GM21447 (cell line): ENCODE measurements around the gene DIPK1C.

Experiments
- ATAC-seq: cut with Tn5 transposase; IDR thresholded peaks from one replicate; pipeline ENCODE4 v1.9.1; 2021; ENCODE audit not compliant: unreplicated experiment

DIPK1C gene

DNA sequence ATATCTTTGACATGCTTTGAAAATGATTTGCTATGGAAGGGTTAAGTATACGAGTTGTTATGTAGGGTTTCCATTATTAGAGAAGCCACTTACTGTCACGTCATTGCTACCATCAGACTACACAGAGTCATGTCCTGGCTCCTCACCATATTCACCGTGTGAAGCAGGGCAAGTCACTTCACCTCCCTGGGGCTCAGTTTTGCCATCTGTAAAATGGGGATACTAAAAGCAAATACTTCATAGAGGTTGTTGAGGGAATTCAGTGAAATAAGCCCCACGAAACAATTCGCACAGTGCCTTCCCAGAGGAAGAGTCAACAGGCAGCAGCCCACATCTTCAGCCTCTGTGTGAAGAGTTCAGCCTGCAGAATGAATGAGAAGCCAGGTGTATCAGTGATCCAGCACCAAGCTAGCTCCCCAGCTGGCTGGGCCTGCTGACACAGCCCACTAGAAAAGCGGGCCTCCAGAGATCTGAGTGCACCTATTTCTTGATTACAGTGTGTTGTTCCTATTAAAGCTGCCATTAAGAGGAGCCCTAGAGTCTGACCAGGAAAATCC lies 3.4 kb downstream of the DIPK1C start:
- no peak for ATAC-seq

DNA sequence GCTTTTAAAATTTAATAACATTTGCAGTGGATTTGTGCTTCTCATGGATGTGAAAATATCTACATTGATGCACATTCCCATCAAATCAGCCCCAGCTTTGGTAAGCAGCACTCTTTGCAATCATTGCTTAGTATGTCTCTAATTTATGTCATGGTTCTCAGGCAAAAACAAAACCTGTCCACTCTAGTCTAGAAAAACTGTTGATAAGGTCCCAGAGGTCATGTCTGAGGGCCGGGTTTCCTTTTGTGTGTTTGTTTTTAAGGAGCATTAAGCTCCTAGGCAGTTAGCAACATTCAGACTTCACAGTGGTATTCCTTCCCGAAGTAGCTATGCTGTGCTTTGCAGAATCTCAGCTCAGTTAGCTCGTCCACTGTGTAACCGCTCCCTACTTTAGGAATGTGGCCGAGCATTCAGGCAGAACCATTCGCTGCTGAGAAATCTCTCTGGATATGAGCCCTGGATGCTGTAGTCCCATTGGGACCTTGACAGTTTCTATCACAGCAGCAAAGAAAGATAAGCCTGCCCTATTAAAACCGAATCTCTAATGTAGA lies 4.0 kb downstream of the DIPK1C start:
- no peak for ATAC-seq

DNA sequence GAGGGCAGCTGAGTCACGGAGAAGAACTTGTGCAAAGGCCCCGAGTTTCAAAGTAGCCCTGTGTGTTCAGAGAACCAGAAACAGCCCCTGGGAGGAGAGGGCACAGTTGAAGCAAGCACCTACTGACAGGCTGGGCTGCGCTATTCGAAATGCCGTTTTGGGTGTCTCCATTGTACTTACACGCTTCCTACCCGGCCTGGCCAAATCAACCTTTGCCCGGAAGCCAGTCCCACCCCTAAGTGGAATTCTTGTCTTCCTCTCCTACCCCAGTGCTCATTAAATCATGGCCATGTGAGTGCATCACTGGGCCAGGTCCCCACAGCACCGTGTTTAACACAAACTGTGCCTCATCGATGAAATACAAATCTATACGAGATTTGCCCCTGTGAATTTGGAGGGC lies 6.0 kb downstream of the DIPK1C start:
- no peak for ATAC-seq

DNA sequence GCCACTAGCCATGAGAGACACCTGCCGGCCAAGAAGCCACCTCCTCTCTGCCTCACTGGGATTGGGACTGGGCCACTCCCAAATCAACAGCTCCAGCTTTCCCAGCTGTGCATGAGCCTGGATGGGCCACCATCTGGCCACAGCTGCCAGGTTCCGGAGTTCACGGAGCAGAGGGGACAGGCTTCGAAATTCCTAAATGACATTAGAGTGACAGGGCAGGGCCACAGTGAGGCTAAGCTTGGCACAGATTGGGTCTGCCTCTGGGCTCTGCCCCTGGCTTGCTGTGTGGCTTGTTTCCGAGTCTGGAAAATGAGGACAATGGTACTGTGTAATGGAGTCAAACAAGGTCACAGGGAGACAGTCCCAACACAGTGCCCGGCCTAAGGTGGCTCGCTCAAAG lies 6.5 kb downstream of the DIPK1C start:
- no peak for ATAC-seq

DNA sequence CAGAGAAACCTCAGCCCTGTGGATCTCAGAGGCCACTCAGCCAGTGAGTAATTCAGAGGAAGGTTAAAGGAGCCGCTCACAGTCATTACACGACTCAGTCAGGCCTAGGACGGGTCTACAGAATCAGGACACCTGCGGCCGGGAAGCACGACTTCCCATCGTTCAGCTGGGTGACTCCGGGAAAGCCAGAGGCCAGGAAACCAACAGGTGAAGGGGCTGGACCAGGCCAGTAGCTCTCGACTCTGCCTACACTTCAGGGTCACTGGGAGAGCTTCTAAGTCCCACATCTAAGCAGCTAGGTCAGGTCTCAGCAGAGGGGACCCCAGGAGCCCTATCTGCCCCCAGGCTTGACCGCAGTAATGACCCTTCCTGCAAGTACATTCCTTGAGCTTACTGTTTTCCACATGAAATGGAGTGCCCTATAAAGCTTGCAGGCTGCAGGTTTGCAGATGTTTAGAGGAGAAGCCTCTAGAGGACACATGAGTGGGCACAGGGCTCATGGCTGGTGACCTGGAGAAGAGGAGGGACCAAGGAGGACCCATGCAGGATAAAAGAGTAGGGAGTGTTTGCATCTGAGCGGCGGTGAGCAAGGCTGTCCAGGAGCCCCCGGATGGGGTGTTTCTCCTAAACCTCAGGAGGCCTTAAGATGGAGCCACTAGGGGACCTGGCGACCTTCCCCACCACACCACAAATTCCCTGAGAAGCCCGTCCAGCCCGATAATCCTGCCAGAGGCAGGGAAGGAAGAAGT lies 9.5 kb downstream of the DIPK1C start:
- no peak for ATAC-seq

DNA sequence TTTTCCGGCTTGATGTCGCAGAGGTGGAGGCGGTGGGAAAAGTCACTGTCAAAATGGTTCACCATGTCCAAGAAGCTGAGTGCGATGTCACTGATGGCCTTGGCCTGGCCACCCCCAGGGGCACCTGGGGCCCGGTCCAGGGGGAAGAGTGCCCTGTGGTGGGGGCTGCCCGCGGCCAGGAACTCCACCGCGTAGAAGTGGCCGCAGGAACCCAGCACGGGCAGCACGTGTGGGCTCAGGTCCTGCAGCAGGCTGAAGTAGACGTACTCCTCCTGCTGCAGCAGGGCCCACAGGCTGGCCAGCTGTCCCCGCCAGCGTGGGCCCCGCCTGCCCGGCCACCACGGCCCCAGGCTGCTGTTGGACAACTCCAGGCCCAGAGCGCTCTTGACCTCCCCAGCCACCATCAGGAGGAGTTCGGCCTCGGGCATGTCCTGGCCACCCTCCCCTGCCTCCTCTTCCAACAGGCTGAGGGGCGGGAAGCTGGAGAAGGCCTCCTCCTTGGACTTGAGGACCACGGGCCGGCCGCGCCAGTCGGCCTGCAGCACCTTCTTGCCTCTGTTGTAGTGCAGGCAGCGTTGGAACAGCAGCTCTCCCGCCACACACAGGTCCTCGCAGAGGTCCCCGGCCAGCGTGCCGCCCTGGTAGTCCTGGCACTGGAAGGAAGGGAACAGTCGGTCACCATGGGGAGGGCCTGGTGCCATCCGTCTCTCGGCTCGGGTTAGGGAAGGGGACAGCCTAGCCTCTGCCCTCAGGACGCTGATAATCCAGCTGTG lies 10.3 kb downstream of the DIPK1C start:
- ATAC-seq, result no peak

DNA sequence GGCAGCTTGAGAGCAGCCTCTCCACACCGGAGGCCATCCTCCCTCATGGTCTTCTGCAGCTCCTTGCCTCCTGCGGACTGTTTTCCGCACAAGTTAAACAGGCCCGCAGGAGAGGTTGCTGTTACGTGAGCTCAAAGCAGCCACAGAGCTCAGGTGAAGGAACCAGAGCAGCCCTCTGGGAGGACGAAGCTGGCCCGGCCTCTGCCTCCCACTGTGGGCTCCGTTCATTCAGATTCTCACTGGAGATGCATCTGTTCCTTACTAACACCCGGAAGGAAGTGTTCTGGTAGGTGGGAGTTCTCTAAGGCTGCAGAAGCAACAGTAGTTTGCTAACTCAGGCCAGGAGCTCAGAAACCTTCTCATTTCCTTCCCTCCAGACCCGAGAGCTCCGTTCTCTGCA lies 10.9 kb downstream of the DIPK1C start:
- ATAC-seq, result no peak

DNA sequence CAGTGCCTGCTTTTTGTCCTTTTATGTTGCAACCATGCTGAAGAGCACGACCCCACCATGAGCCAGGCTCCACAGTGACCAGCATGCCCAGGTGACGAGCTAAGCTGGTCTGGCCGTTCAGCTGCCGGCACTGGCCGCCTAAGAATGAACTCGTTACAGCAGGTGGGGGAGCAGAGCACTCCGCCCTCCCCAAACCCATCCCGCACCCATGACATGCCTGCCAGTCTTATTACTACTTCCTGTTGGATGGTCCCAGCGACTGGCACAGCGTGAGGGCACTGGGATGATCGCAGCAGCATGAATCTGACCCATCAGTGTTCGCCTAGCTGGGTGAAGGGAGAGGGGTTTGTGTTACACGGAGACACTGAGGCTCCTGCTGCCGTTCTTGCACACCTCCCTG lies 11.5 kb downstream of the DIPK1C start:
- ATAC-seq, result no peak

DNA sequence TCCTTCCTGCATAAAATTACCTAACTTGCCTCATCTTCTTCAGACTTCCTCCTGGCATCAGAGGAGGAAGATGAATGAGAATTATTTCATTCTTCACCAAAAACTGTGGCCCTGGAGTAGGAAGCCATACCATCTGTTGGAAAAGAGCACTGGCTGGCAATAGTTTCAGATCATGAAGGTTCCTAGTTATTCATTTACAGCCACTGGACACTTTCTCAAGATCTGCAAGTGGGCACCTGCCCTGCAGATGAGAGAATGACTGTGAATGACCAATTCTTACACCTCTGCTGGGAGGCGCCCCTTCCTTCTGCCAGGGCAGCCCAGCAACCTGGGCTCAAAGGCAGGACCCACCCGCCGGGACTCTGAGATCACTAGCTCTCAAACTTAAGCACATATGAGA lies 13.0 kb downstream of the DIPK1C start:
- no peak for ATAC-seq

DNA sequence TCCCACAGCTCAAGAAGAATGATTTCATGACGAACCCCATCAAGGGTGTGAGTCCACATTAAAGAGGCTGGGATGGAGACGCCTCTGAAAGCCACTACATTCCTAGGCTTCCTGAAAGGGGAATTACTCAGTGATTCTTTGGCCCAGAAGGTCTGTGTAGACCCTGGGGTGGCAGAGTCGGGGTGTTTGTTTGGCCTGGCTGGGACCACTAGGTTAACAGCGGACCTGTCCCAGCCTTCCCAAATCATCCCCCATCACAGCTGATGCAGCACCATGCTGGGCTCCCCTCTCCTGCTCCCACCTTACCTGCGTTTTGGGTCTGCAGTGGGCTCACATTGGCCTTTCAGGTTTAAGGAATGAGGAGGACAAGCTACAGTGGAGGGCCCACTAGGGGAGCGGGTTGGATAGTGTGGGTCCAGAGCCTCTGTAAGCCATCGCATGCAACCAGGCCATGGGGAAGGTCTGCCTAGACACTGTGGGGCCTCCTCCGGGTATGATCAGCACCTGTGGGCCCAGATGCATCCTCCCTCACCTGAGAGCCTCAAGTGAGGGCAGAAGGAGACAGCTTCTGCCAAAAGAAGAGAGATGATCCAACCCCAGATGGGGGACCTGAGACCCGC lies 16.2 kb downstream of the DIPK1C start:
- no peak for ATAC-seq

DNA sequence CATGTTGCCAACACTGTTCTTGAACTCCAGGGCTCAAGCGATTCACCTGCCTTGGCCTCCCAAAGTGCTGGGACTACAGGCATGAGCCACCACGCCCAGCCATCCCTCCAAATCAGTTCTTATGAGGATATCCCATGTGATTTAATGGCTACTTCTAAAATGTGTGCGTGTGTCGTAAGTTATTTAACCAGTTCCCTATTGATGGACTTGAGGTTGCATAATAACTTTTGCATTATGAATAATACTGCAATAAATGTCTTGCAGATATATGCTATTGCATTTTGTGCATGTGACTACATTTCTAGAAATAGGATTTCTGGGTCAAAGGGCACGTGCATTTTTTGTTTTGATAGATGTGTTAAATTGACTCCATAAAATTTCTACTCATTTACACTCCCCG lies 19.0 kb downstream of the DIPK1C start:
- ATAC-seq, result no peak

DNA sequence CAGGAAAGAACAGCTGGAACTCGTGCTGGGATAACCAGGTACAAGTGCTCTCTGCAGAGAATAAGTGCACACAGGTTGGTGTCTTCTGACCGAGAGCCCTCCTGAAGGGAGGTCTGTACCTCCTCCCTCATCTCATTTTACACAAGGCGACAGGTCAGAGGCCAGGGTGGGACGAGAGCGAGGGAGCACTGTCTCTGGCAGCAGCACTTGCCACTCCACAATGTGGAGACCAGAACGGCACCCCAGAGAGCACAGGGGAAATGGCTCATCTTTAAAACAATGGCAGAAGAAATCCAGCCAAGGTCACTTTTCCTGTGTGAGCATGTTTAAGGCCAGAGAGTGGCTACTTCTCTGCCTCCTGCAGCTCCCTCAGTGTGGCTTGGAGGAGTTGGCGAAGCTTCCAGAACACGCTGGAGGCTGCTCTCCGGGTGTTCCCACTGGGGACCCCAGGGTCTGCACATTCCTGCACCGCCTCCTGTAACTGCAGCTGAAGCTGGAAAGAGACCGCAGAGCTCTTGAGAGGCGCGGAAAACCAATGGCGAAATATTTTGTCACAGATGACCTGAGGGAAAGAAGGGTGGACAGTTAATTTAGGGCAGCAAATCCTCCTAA lies 20.8 kb downstream of the DIPK1C start:
- ATAC-seq, result no peak

DNA sequence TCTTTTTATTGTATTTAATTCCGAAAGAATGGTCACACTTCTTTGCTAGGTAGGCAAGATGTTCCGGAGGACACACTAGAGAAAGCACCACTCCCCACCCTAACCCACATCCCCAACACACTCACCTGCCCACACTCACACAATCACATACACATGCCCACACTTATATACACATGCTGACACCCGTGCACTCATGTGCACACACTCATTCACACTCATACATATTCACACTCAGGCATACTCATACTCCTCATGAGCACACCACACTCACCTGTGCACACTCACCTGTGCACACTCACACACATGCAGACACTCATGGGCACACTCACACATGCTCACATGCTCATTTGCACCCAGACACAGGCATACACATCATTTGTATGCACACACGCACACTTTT lies 21.4 kb downstream of the DIPK1C start:
- no peak for ATAC-seq

DNA sequence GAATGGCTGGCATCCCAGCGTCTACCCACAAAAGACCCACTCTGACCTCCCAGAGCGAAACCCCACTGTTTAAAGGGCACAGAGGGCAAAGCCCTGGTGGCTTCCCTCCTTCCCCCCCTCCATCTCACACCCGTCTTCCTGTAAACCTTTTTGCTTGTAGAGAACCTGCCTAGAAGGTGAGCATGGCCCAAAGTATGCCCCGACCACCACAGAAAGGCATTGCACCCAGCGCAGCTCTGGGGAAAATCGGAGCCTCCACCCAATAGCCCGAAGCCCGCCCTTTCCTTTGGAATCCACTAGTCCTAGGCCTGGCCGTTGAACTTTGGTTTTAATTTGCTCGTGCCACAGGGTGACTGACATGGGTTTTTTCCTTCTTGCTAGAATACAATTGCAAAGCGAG lies 22.6 kb downstream of the DIPK1C start:
- no peak for ATAC-seq

DNA sequence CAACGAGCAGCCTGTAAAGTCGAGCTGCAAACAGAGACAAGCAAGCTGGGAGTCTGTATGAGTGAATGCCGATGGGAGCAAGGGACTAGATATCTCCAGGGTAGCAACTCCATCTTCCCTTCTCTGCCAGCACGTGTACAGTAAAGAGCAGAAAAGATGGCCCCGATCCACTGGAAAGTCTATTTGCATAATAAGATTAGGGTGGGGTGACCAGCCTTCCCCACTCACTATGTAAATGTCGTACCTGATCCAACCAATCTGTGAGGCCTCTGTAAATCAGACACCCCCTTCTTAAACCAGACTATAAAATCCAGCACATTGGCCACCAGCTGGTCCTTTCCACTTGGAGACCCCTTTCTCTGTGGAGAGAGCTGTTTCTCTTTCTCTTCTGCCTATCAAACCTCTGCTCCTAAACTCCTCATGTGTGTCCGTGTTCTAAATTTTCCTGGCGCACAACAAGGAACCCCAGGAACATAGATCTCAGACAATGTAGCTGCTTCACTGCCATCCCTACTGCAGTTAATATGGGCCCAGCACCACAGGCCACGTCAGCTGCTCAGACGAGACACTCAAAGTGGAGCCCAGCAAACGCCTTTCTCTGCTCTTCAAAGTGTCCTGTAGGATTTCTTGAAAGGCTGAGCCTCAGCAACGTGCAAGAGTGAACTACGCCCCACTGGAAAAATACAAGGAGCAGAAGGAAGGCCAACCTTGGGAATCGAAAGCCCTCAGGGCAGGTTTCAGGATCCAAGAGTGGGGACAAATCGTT lies 26.1 kb downstream of the DIPK1C start:
- no peak for ATAC-seq

DNA sequence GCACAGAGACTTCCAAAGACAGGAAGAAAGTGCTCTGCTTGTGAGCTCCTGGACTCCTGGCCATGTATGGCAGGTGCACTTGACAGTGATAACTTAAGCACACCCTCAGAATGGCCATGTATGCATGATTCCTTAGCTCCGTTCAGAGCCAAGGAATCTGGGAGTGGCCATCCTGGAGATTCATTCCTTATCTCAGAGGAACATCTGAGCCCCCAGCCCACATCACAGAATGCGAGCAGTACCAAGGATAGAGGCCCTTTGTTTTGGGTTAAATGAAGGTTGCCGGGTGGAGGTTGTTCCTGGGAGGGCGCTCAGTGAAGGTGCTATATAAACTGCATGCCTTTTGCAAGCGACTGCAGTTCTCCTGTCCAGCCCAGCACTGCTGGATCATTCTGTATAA lies 26.9 kb downstream of the DIPK1C start:
- no peak for ATAC-seq

DNA sequence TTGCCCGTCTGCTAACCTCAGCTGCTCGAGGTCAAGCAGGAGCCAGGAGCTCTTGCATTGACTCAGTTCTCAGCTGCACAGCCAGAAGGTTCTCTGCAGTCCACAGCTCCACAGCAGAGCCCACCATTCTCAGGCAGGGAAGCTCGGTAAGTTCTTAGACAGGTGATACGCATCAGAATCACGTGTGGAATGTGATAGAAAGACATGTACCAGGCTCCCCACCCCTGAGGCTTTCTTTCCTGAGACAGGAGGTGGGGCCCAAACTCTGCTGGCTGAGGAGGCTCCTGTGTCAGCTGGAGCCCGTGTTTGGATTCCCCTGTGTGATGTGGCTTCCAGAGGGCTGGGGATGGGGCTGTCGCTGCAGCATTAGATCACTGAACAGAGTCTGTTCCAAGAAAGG lies 28.0 kb downstream of the DIPK1C start:
- no peak for ATAC-seq

DNA sequence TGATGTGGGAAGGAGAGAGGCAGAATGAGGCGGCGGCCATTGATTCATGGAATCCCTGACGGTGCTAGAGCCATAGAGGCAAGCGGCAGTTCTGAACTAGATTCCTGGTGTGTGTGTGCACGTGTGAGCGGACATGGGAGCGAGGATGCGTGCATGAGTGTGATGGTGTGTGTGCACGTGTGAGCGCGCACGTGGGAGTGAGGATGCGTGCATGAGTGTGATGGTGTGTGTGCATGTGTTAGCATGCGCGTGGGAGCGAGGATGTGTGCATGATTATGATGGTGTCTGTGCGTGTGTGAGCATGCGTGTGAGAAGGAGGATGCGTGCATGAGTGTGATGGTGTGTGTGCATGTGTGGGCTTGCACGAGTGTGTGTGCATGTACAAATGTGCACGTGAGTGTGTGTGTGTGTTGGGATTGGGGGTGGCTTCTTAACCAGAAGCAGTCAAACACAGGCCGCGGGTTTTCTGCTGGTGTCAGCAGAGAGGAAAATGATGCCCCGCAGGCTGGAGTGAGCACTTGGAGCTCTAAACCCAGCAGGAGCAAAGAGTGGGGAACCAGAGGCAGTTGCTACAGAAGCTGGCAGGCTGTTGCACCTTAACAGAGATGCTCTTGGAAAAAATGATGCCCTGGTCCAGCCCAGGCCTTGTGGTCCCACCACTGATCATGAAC lies 29.5 kb downstream of the DIPK1C start:
- no peak for ATAC-seq

DNA sequence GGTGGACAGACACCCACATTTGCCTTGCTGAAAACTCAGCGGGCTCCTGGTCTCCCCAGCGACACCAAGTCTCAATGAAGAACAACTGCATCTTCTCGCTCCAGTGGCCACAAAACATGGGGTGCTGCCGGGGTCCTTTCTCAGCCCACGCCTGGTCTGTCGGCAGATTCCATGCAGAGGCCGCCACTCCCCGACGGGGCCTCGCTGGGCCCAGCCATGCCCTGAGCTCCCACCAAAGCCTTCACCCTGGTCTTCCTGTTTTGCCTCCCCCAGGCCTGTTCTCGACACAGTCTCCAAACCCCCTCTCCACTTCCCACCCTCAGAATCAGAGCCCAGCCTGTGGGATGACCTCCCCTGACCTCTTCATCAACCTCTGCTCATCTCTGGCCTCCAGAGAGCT lies 31.2 kb downstream of the DIPK1C start:
- ATAC-seq, result no peak

DNA sequence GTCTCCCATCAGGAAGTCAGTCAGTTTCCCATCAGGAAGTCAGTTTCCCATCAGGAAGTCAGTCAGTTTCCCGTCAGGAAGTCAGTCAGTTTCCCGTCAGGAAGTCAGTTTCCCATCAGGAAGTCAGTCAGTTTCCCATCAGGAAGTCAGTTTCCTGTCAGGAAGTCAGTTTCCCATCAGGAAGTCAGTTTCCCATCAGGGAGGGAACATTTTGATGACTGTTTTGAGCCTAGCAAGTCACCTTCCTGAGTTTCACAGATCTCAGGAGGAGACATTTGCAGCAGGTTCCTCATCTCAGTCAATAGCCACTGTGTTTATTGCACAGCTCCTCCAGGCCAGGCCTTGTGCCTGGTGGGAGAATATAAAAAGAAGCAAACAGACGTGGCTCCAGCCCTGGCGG lies 31.9 kb downstream of the DIPK1C start:
- no peak for ATAC-seq
